Measurements from ENCODE around the gene GNAT3.

Gene GNAT3

DNA sequence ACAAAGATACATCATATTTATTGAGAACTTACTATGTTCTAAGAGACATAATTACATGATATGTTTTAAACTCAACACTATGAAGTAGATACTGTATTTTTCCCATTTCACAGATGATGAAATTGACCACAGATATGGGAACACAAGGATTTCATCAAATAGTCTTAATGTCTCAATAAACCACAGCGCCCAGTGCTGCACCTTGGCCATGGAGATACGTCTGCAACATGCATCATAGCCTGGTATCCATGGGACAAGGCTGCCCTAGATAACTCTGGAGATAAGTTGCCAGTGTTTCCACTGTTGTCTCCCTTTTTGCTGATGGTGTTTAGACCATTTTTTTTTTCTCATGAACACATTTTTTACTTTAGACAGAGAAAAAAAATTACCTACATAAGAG lies 97.5 kb downstream of the GNAT3 start:
- no peak for DNase-seq

DNA sequence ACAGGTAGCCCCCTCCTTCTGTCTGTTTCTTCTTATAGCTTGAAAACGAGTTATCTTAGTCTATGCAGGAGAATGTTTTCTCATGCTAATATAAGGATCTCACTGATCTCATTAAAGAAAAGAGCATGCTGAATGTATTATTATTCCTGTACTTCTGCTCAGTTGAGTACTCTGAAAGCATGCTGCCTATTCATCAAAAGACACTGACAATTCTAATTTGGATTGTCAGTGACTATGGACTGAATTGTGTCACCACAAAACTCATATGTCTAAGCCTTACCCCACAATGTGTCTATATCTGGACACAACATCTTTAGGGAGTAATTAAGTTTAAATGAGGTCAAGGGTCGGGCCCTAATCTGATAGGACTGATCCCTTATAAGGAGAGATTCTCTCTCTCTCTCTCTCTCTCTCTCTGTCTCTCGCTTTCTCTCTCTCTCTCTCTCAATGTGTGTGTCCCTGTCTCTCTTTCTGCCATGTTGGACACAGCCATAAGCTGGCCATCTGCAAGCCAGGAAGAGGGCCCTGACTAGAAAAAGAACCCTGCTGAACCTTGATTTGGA lies 98.4 kb downstream of the GNAT3 start:
- DNase-seq, result no peak

DNA sequence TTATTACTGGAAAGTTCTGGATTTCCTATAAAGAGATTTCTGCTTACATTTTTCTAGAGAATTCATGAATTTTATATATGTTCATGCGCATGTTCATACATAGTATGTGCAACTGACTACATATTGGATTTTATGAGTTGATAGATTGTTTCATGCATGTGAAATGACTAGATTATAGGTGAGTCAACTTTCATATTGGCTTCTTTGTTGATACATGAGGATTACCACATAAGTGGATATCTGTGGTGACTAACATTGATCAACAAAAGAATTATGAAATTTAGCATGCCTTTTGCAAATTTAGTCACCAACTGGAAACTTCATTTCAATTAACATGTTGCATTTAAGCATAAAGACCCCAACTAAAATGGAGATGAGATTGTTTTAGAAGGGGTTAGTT lies 99.0 kb downstream of the GNAT3 start:
- DNase-seq, result no peak

DNA sequence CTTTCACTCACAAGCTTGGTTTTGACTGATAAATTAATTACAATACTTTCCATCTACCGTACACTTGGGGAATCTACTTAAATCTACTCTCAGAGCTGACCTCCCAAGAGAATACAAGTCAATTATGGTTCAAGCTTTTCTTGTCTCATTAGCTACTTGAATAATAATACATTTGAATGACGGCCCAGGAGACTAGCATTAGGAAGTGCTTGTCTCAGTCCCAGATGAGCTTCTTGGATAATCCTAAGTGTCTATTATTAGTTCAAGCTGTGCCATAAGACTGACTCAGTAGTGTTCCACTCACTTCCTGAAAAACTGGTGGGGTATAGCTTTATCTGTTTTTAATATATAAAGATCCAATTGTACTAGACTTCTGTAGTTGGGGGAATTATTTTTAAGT lies 100.2 kb downstream of the GNAT3 start:
- no peak for DNase-seq

DNA sequence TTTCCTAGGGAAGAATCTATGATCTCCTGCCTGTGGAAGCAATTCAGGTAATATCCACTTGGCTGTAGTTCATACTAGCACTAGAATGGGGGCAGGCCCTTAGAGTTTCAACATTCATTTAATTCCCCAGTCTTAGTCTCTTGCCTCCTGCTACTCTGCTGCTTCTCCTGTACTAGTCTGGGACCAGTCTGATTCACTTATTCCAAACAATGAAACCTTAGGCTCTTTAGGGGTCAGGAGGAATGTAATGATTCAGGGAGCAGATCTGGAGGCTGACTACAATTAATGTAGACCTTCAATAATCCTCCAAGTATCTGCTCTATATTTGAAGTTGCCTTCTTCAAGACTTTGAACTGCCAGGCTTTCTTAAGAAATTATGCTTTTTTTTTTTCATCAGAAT lies 101.8 kb downstream of the GNAT3 start:
- DNase-seq, result no peak
